GM12878 (cell line): ENCODE results near the gene PRIMPOL. TPM values are rescaled to one million over a fixed set of nuclear protein-coding genes. Genes with fewer than 3 reads are reported as not detected.

Experiments used
- ATAC-seq: fragments of 200-7000 bp; cut with Tn5 transposase; 3 replicates; pipeline ENCODE4 v1.9.1; 2020; ENCODE audit warnings: mild to moderate bottlenecking, moderate library complexity
- BruUV-seq: library from RNA; stranded (reverse); fragments of 400-500 nt; replicated peaks from 2 replicates; lab custom pipeline; 2021; lab: Mats Ljungman, UMichigan
- CTCF ChIA-PET: fragments of 300-600 bp; sonication (Branson Sonifier 250); formaldehyde crosslinking; extraction: SDS; loops from one replicate; lab custom pipeline; 2021; ENCODE audit warnings: inconsistent platforms; lab: Yijun Ruan, JAX
- POLR2A ChIA-PET: fragments of 350-600 bp; formaldehyde crosslinking; extraction: SDS; loops from one replicate; lab custom pipeline; 2021; ENCODE audit warnings: inconsistent platforms; lab: Charles Lee
- RAD21 ChIA-PET: fragments of 300-600 bp; sonication (Branson Sonifier 250); formaldehyde crosslinking; loops from one replicate; lab custom pipeline; 2023; ENCODE audit warnings: antibody characterized with exemption; ENCODE audit not compliant: unreplicated experiment; lab: Charles Lee
- SMC1A ChIA-PET: fragments of 300-600 bp; sonication (Branson Sonifier 250); formaldehyde crosslinking; loops from one replicate; lab custom pipeline; 2023; ENCODE audit not compliant: unreplicated experiment, uncharacterized antibody; lab: Charles Lee
- DNase-seq: peaks from one replicate; pipeline ENCODE4 v3.0.0-alpha.2; 2011; ENCODE audit warnings: low read depth, low spot score
- FAIRE-seq: peaks from 3 replicates; lab custom pipeline; 2011; peaks lifted over from hg19 to GRCh38; lab: Jason Lieb, UNC
- H2AFZ ChIP-seq: 2 replicates; pipeline ENCODE4 v1.6.0; 2011; ENCODE audit warnings: low read depth, low read length, control low read depth; ENCODE audit not compliant: control insufficient read depth
- H3K27ac ChIP-seq: 2 replicates; pipeline ENCODE4 v1.5.1; 2011; ENCODE audit warnings: control low read depth; ENCODE audit not compliant: control insufficient read depth, insufficient read depth
- H3K27me3 ChIP-seq, 2 experiments: replicated peaks in 1 of 2; 2 replicates each; pipeline versions ENCODE4 v1.6.0 to v1.6.1; 2011; ENCODE audit warnings: low read length in 1 of 2; ENCODE audit not compliant: control insufficient read depth in 2 of 2, insufficient read depth in 2 of 2
- H3K36me3 ChIP-seq, 2 experiments: 2 replicates each; pipeline ENCODE4 v1.5.1; 2011; ENCODE audit warnings: low read length in 1 of 2; ENCODE audit not compliant: control insufficient read depth in 2 of 2, insufficient read depth in 2 of 2
- H3K4me1 ChIP-seq: 2 replicates; pipeline ENCODE4 v1.6.1; 2011; ENCODE audit warnings: mild to moderate bottlenecking, low read length, moderate library complexity, mixed read lengths; ENCODE audit not compliant: control insufficient read depth, insufficient read depth
- H3K4me2 ChIP-seq: 2 replicates; pipeline ENCODE4 v1.6.0; 2011; ENCODE audit warnings: control low read depth; ENCODE audit not compliant: control insufficient read depth, insufficient read depth
- H3K4me3 ChIP-seq: fragments of 200-600 bp; sonication (generic); 2 replicates; pipeline ENCODE4 v1.5.1; 2016
- H3K79me2 ChIP-seq: 2 replicates; pipeline ENCODE4 v1.6.0; 2011; ENCODE audit warnings: low read length; ENCODE audit not compliant: control insufficient read depth, insufficient read depth
- H3K9ac ChIP-seq: 2 replicates; pipeline ENCODE4 v1.8.0; 2011; ENCODE audit warnings: low read length, control low read depth, mixed read lengths; ENCODE audit not compliant: control insufficient read depth, insufficient read depth
- H3K9me3 ChIP-seq: replicated peaks from 3 replicates; pipeline ENCODE4 v1.5.1; 2011; ENCODE audit warnings: mild to moderate bottlenecking, low read length; ENCODE audit not compliant: control insufficient read depth, insufficient read depth
- H4K20me1 ChIP-seq: 2 replicates; pipeline ENCODE4 v1.6.0; 2011; ENCODE audit not compliant: control insufficient read depth, insufficient read depth
- BMI1 ChIP-seq: fragments of 450-650 bp; IDR thresholded peaks from 2 replicates; pipeline ENCODE4 v1.6.1; 2016; ENCODE audit warnings: mild to moderate bottlenecking, moderate library complexity, borderline replicate concordance
- E2F8 ChIP-seq: fragments of 450-650 bp; IDR thresholded peaks from 2 replicates; pipeline ENCODE4 v1.6.1; 2018; ENCODE audit warnings: mild to moderate bottlenecking, low read depth, moderate library complexity; ENCODE audit not compliant: partially characterized antibody
- IKZF2 ChIP-seq, 2 experiments: fragments of 450-650 bp; IDR thresholded peaks; 2 replicates each; pipeline ENCODE4 v1.6.1; 2017; ENCODE audit warnings: mild to moderate bottlenecking in 2 of 2, moderate library complexity in 2 of 2
- NFIC ChIP-seq: IDR thresholded peaks from 2 replicates; pipeline ENCODE4 v1.6.1; 2012; ENCODE audit warnings: low read depth, mild to moderate bottlenecking, inconsistent platforms, low read length, moderate library complexity
- PBX3 ChIP-seq: IDR thresholded peaks from 2 replicates; pipeline ENCODE4 v1.6.1; 2011; ENCODE audit warnings: mild to moderate bottlenecking, low read depth, low read length, moderate library complexity; ENCODE audit not compliant: insufficient replicate concordance
- RAD51 ChIP-seq: fragments of 450-650 bp; IDR thresholded peaks from 2 replicates; pipeline ENCODE4 v1.6.1; 2016; ENCODE audit warnings: moderate library complexity, mild to moderate bottlenecking, inconsistent platforms
- RB1 ChIP-seq: fragments of 450-650 bp; formaldehyde crosslinking; IDR thresholded peaks from 2 replicates; pipeline ENCODE4 v1.6.1; 2017; ENCODE audit warnings: mild to moderate bottlenecking, borderline replicate concordance
- RCOR1 ChIP-seq: conservative IDR thresholded peaks from 2 replicates; pipeline ENCODE4 v1.6.1; 2012; ENCODE audit warnings: low read depth, low read length, improper control_type of control experiment
- RELB ChIP-seq: fragments of 450-650 bp; IDR thresholded peaks from 2 replicates; pipeline ENCODE4 v1.6.1; 2017; ENCODE audit warnings: low read depth, mild to moderate bottlenecking, moderate library complexity
- RFX5 ChIP-seq: IDR thresholded peaks from 2 replicates; pipeline ENCODE4 v1.6.1; 2011; ENCODE audit warnings: low read depth, low read length, improper control_type of control experiment
- SMC3 ChIP-seq: IDR thresholded peaks from 2 replicates; pipeline ENCODE4 v1.6.1; 2011; ENCODE audit warnings: low read length, improper control_type of control experiment, borderline replicate concordance
- ZBTB33 ChIP-seq: fragments of 450-650 bp; IDR thresholded peaks from 2 replicates; pipeline ENCODE4 v1.6.1; 2017; ENCODE audit warnings: mild to moderate bottlenecking
- ZNF622 ChIP-seq: fragments of 450-650 bp; IDR thresholded peaks from 2 replicates; pipeline ENCODE4 v1.6.1; 2017; ENCODE audit warnings: mild to moderate bottlenecking, inconsistent platforms
- WGBS: methylation state at CpG from one replicate; pipeline ENCODE4 v1.1.6; 2016; ENCODE audit warnings: low lambda C conversion rate; ENCODE audit not compliant: insufficient replicate concordance, insufficient coverage; ENCODE audit errors: missing lambda C conversion rate; 5-methylcytosine and 5-hydroxymethylcytosine counted together
- in situ Hi-C: fragments of 300-500 bp; cut with MboI; formaldehyde crosslinking; loops from 9 replicates; pipeline ENCODE4 v1.14.3; 2018; ENCODE audit warnings: mixed read lengths
- intact Hi-C: fragments of 100-400 bp; cut with micrococcal nuclease; formaldehyde crosslinking; loops from one replicate; pipeline ENCODE4 v1.14.2; 2022; ENCODE audit not compliant: unreplicated experiment
- polyA plus RNA-seq, 11 experiments: library from polyadenylated mRNA; depleted of rRNA in 4 of 11; unstranded in 6 of 11; stranded (reverse) in 5 of 11; fragments of >200 nt; fragmentation: Nextera tagmentation in 4 of 11; fragmentation: Illumina TruSeq in 1 of 11; extraction: Ambion mirVana in 4 of 11; extraction: Trizol in 1 of 11; gene quantifications; 1 replicate in 1 of 11; 2 replicates in 10 of 11; pipeline versions ENCODE4 v1.2.1 to v1.2.3, GENCODE V29; 2011 to 2016; ENCODE audit warnings: inconsistent platforms in 2 of 11, missing spikeins in 2 of 11, low read depth in 1 of 11
- total RNA-seq, 4 experiments: library from RNA; depleted of rRNA in 3 of 4; stranded (reverse); fragments of >200 nt in 3 of 4; fragmentation: Illumina TruSeq in 1 of 4; extraction: Trizol in 1 of 4; gene quantifications; 2 replicates each; pipeline versions ENCODE4 v1.2.1 to v1.2.3, GENCODE V29; 2013 to 2021

The PRIMPOL gene
- total and polyA plus RNA-seq, 10 of the 15 experiments (the other 5 are each of a cell fraction or from before 2014, with no cell fraction given) = 10.6 to 23.7 (median 14.0) TPM

- peaks cover 3 to 15% of the 10 kb centered on the region in 2 experiments; a peak in 3 of 4 replicates for H3K36me3 ChIP-seq
- H3K4me1 ChIP-seq = peaks cover 9% of the 10 kb centered on the region
- H3K79me2 ChIP-seq = peaks cover 52% of the 10 kb centered on the region
- no peak for ATAC-seq
- no peaks in the 10 kb centered on the region for H4K20me1 ChIP-seq
- no peaks in the 10 kb centered on the region; the same call in 1 of the 3 replicates for H3K9me3 ChIP-seq
- ChIA-PET POLR2A (interaction anchor here (0.5 kb wide), 1 partner anchor 735 kb away, joined by 5 read pairs; no protein-coding TSS in a partner anchor), SMC1A (interaction anchor here (0.9 kb wide), 1 partner anchor 16 kb away, joined by 3 read pairs; no protein-coding TSS in a partner anchor), CTCF (interaction anchor here (2.0 kb wide), 1 partner anchor 466 kb away, joined by 5 read pairs; no protein-coding TSS in a partner anchor), RAD21 (interaction anchor here (0.6 to 1.7 kb wide), 2 partner anchors 75 to 81 kb away, joined by 3 to 5 read pairs; partner anchors contain the start of gene CASP3)
- H3K4me3 ChIP-seq = no peak overlapping the region
- in situ Hi-C loops = loop anchor here (10.0 kb wide), 1 partner anchor 445 kb away; no protein-coding TSS in a partner anchor
- no peak overlapping the region for H3K27ac ChIP-seq
- WGBS = 69% methylated on average over 5 of the region's 5 CpGs
- no peaks in the 10 kb centered on the region for H3K27me3 ChIP-seq
- H3K4me2 ChIP-seq = peak overlapping the region; percentile 54; the same call in 1 of the 2 replicates
- H3K9ac ChIP-seq = no peak overlapping the region
- no TSS peak for BruUV-seq
- DNase-seq = no peak
- intact Hi-C loops = loop anchor here (5.0 kb wide), 4 partner anchors 92 to 463 kb away; partner anchors contain the start of gene IRF2
- FAIRE-seq = no peak
- H2AFZ ChIP-seq = peak overlapping the region; percentile 23; the same call in 1 of the 2 replicates
- no peak for TF ChIP-seq PBX3
- TF ChIP-seq BMI1 = no peak
- TF ChIP-seq IKZF2 (IDR thresholded peaks at IDR 0.05) = no peak
- no peak for TF ChIP-seq RAD51
- no peak for TF ChIP-seq NFIC
- no peak for TF ChIP-seq RFX5
- no peak for TF ChIP-seq RELB
- no peak for TF ChIP-seq SMC3
- TF ChIP-seq ZNF622 = no peak
- TF ChIP-seq E2F8 = no peak
- TF ChIP-seq RCOR1 = no peak
- TF ChIP-seq ZBTB33 = no peak
- TF ChIP-seq RB1 = no peak
Observed at GRCh38 chr4:184729946-184730345, 80.4 kb downstream of the PRIMPOL start.
